ENCODE measurements around the gene RREB1. TPM values are rescaled to one million over a fixed set of nuclear protein-coding genes. Genes with fewer than 3 reads are reported as not detected.

Gene RREB1
- total RNA-seq, 1 donor from 2014 or later, result 22.4 TPM

- Histone ChIP-seq H3K4me1 (ENCODE audit: control insufficient read depth in 3 of 3, insufficient read depth in 3 of 3, low read length in 3 of 3) (peaks cover 57 to 63% (median 61%) of the 10 kb centered on the region in 3 donors), H3K36me3 (ENCODE audit: control insufficient read depth in 3 of 3, insufficient read depth in 3 of 3, low read length in 3 of 3) (no peaks in the 10 kb centered on the region), H3K27me3 (ENCODE audit: control insufficient read depth in 3 of 3, insufficient read depth in 3 of 3, low read length in 3 of 3) (no peaks in the 10 kb centered on the region), H3K27ac (ENCODE audit: low read depth, low read length) (peak overlapping the region; percentile 97), H3K9ac (ENCODE audit: low read depth in 1 of 3, low read length in 3 of 3) (peak overlapping the region in 1 of 3 donors; percentile 37), H3K9me3 (ENCODE audit: control insufficient read depth in 3 of 3, low read length in 3 of 3) (no peaks in the 10 kb centered on the region), H3K4me3 (ENCODE audit: low read length in 3 of 3) (no peak overlapping the region)
These were observed 34.6 kb downstream of the RREB1 start for GRCh38 chr6:7142228-7142801.

GRCh38 chr6:7142918-7143475 lies 35.2 kb downstream of the RREB1 start:
- Histone ChIP-seq H3K9ac (ENCODE audit: low read depth in 1 of 3, low read length in 3 of 3) (peak overlapping the region in 1 of 3 donors; percentile 47), H3K4me1 (ENCODE audit: control insufficient read depth in 3 of 3, insufficient read depth in 3 of 3, low read length in 3 of 3) (peaks cover 56 to 63% (median 56%) of the 10 kb centered on the region in 3 donors)

GRCh38 chr6:7143476-7143974 lies 35.8 kb downstream of the RREB1 start:
- Histone ChIP-seq H3K36me3 (ENCODE audit: control insufficient read depth in 3 of 3, insufficient read depth in 3 of 3, low read length in 3 of 3) (no peaks in the 10 kb centered on the region), H3K9ac (ENCODE audit: low read depth in 1 of 3, low read length in 3 of 3) (peak overlapping the region in 1 of 3 donors; percentile 47), H3K4me3 (ENCODE audit: low read length in 3 of 3) (no peak overlapping the region), H3K27ac (ENCODE audit: low read depth, low read length) (peak overlapping the region; percentile 97), H3K9me3 (ENCODE audit: control insufficient read depth in 3 of 3, low read length in 3 of 3) (no peaks in the 10 kb centered on the region), H3K27me3 (ENCODE audit: control insufficient read depth in 3 of 3, insufficient read depth in 3 of 3, low read length in 3 of 3) (no peaks in the 10 kb centered on the region), H3K4me1 (ENCODE audit: control insufficient read depth in 3 of 3, insufficient read depth in 3 of 3, low read length in 3 of 3) (peaks cover 51 to 64% (median 56%) of the 10 kb centered on the region in 3 donors)

More at GRCh38 chr6:7142918-7143475, 35.2 kb downstream of the RREB1 start:
- Histone ChIP-seq H3K36me3 (ENCODE audit: control insufficient read depth in 3 of 3, insufficient read depth in 3 of 3, low read length in 3 of 3) (no peaks in the 10 kb centered on the region), H3K9me3 (ENCODE audit: control insufficient read depth in 3 of 3, low read length in 3 of 3) (no peaks in the 10 kb centered on the region), H3K27ac (ENCODE audit: low read depth, low read length) (peak overlapping the region; percentile 97), H3K4me3 (ENCODE audit: low read length in 3 of 3) (no peak overlapping the region), H3K27me3 (ENCODE audit: control insufficient read depth in 3 of 3, insufficient read depth in 3 of 3, low read length in 3 of 3) (no peaks in the 10 kb centered on the region)

- Histone ChIP-seq H3K4me3 (ENCODE audit: low read length in 3 of 3) (no peak overlapping the region), H3K27ac (ENCODE audit: low read depth, low read length) (peak overlapping the region; percentile 63), H3K27me3 (ENCODE audit: control insufficient read depth in 3 of 3, insufficient read depth in 3 of 3, low read length in 3 of 3) (no peaks in the 10 kb centered on the region), H3K4me1 (ENCODE audit: control insufficient read depth in 3 of 3, insufficient read depth in 3 of 3, low read length in 3 of 3) (peaks cover 46 to 60% (median 48%) of the 10 kb centered on the region in 3 donors), H3K9ac (ENCODE audit: low read depth in 1 of 3, low read length in 3 of 3) (peak overlapping the region in 2 of 3 donors; percentile 17 to 23), H3K36me3 (ENCODE audit: control insufficient read depth in 3 of 3, insufficient read depth in 3 of 3, low read length in 3 of 3) (no peaks in the 10 kb centered on the region), H3K9me3 (ENCODE audit: control insufficient read depth in 3 of 3, low read length in 3 of 3) (no peaks in the 10 kb centered on the region)
These were observed 37.3 kb downstream of the RREB1 start for GRCh38 chr6:7144872-7145584.

- Histone ChIP-seq H3K4me1 (ENCODE audit: control insufficient read depth in 3 of 3, insufficient read depth in 3 of 3, low read length in 3 of 3) (peaks cover 45 to 61% (median 50%) of the 10 kb centered on the region in 3 donors), H3K9ac (ENCODE audit: low read depth in 1 of 3, low read length in 3 of 3) (peak overlapping the region in 2 of 3 donors; percentile 23 to 39), H3K4me3 (ENCODE audit: low read length in 3 of 3) (peak overlapping the region in 1 of 3 donors; percentile 39)
These were observed 37.8 kb downstream of the RREB1 start for GRCh38 chr6:7145585-7145884.

GRCh38 chr6:7145885-7146828 lies 38.4 kb downstream of the RREB1 start:
- Histone ChIP-seq H3K27me3 (ENCODE audit: control insufficient read depth in 3 of 3, insufficient read depth in 3 of 3, low read length in 3 of 3) (no peaks in the 10 kb centered on the region), H3K9me3 (ENCODE audit: control insufficient read depth in 3 of 3, low read length in 3 of 3) (no peaks in the 10 kb centered on the region), H3K36me3 (ENCODE audit: control insufficient read depth in 3 of 3, insufficient read depth in 3 of 3, low read length in 3 of 3) (no peaks in the 10 kb centered on the region), H3K27ac (ENCODE audit: low read depth, low read length) (peak overlapping the region; percentile 63), H3K9ac (ENCODE audit: low read depth in 1 of 3, low read length in 3 of 3) (peak overlapping the region; percentile 8 to 63 (median 39)), H3K4me1 (ENCODE audit: control insufficient read depth in 3 of 3, insufficient read depth in 3 of 3, low read length in 3 of 3) (peaks cover 49 to 62% (median 55%) of the 10 kb centered on the region in 3 donors), H3K4me3 (ENCODE audit: low read length in 3 of 3) (peak overlapping the region in 1 of 3 donors; percentile 39)

More at GRCh38 chr6:7145585-7145884, 37.8 kb downstream of the RREB1 start:
- no peaks in the 10 kb centered on the region for H3K9me3 ChIP-seq (ENCODE audit: control insufficient read depth in 3 of 3, low read length in 3 of 3)
- no peaks in the 10 kb centered on the region for H3K27me3 ChIP-seq (ENCODE audit: control insufficient read depth in 3 of 3, insufficient read depth in 3 of 3, low read length in 3 of 3)
- no peaks in the 10 kb centered on the region for H3K36me3 ChIP-seq (ENCODE audit: control insufficient read depth in 3 of 3, insufficient read depth in 3 of 3, low read length in 3 of 3)
- peak overlapping the region; percentile 63 for H3K27ac ChIP-seq (ENCODE audit: low read depth, low read length)

GRCh38 chr6:7147051-7147671 lies 39.4 kb downstream of the RREB1 start:
- Histone ChIP-seq H3K4me3 (ENCODE audit: low read length in 3 of 3) (no peak overlapping the region), H3K9ac (ENCODE audit: low read depth in 1 of 3, low read length in 3 of 3) (peak overlapping the region; percentile 8 to 63 (median 19)), H3K4me1 (ENCODE audit: control insufficient read depth in 3 of 3, insufficient read depth in 3 of 3, low read length in 3 of 3) (peaks cover 50 to 63% (median 61%) of the 10 kb centered on the region in 3 donors), H3K36me3 (ENCODE audit: control insufficient read depth in 3 of 3, insufficient read depth in 3 of 3, low read length in 3 of 3) (no peaks in the 10 kb centered on the region), H3K27ac (ENCODE audit: low read depth, low read length) (peak overlapping the region; percentile 63), H3K27me3 (ENCODE audit: control insufficient read depth in 3 of 3, insufficient read depth in 3 of 3, low read length in 3 of 3) (no peaks in the 10 kb centered on the region), H3K9me3 (ENCODE audit: control insufficient read depth in 3 of 3, low read length in 3 of 3) (no peaks in the 10 kb centered on the region)

GRCh38 chr6:7148100-7148822 lies 40.5 kb downstream of the RREB1 start:
- H3K36me3 ChIP-seq (ENCODE audit: control insufficient read depth in 3 of 3, insufficient read depth in 3 of 3, low read length in 3 of 3), result no peaks in the 10 kb centered on the region
- no peak overlapping the region for H3K9ac ChIP-seq (ENCODE audit: low read depth in 1 of 3, low read length in 3 of 3)
- H3K27me3 ChIP-seq (ENCODE audit: control insufficient read depth in 3 of 3, insufficient read depth in 3 of 3, low read length in 3 of 3), result no peaks in the 10 kb centered on the region
- no peak overlapping the region for H3K27ac ChIP-seq (ENCODE audit: low read depth, low read length)
- no peak overlapping the region for H3K4me3 ChIP-seq (ENCODE audit: low read length in 3 of 3)
- peaks cover 44 to 62% (median 56%) of the 10 kb centered on the region in 3 donors for H3K4me1 ChIP-seq (ENCODE audit: control insufficient read depth in 3 of 3, insufficient read depth in 3 of 3, low read length in 3 of 3)
- H3K9me3 ChIP-seq (ENCODE audit: control insufficient read depth in 3 of 3, low read length in 3 of 3), result no peaks in the 10 kb centered on the region

Measured in skeletal muscle tissue (tissue), 4 donors.